HepG2 (cell line): ENCODE data around the gene HNRNPA1. TPM values are rescaled to one million over a fixed set of nuclear protein-coding genes. Genes with fewer than 3 reads are reported as not detected.

Experiments
- AGO2 ChIP-seq: fragments of 200-400 bp; formaldehyde crosslinking; optimal IDR thresholded peaks from 2 replicates; pipeline ENCODE3; 2017; ENCODE audit warnings: mild to moderate bottlenecking, low read depth, low read length, moderate library complexity
- CTCF ChIP-seq: sonication (generic); formaldehyde crosslinking; IDR thresholded peaks from 2 replicates; pipeline ENCODE4 v1.5.0; 2020; ENCODE audit warnings: mild to moderate bottlenecking, missing genetic modification reagents, moderate library complexity
- DBP ChIP-seq: sonication (generic); formaldehyde crosslinking; IDR thresholded peaks from 2 replicates; pipeline ENCODE4 v1.4.0; 2020; ENCODE audit warnings: missing genetic modification reagents; ENCODE audit errors: not compliant biosample characterization
- FOXJ3 ChIP-seq: sonication (generic); formaldehyde crosslinking; IDR thresholded peaks from 2 replicates; pipeline ENCODE4 v1.4.0; 2020; ENCODE audit warnings: missing genetic modification reagents, mild to moderate bottlenecking, borderline replicate concordance
- FOXP1 ChIP-seq, 2 experiments: fragments of 450-650 bp in 1 of 2; IDR thresholded peaks; 2 replicates each; pipeline ENCODE4 v1.6.1; 2017 to 2018; ENCODE audit warnings: antibody characterized with exemption in 1 of 2
- HNRNPL ChIP-seq: fragments of 200-400 bp; formaldehyde crosslinking; IDR thresholded peaks from 2 replicates; pipeline ENCODE4 v1.6.1; 2017; ENCODE audit warnings: mild to moderate bottlenecking, low read depth, low read length
- JUND ChIP-seq: sonication (generic); formaldehyde crosslinking; IDR thresholded peaks from 2 replicates; pipeline ENCODE4 v1.8.0; 2022; ENCODE audit warnings: mild to moderate bottlenecking, missing genetic modification reagents
- MZF1 ChIP-seq: sonication (generic); formaldehyde crosslinking; IDR thresholded peaks from 2 replicates; pipeline ENCODE4 v1.8.1; 2023; ENCODE audit warnings: mild to moderate bottlenecking, missing genetic modification reagents, borderline replicate concordance
- NPAS2 ChIP-seq: sonication (generic); formaldehyde crosslinking; IDR thresholded peaks from 2 replicates; pipeline ENCODE4 v1.8.0; 2022; ENCODE audit warnings: mild to moderate bottlenecking, missing genetic modification reagents, borderline replicate concordance
- PRPF4 ChIP-seq: fragments of 200-400 bp; formaldehyde crosslinking; IDR thresholded peaks from 2 replicates; pipeline ENCODE4 v1.6.1; 2016; ENCODE audit warnings: low read length, low read depth; ENCODE audit not compliant: poor library complexity, severe bottlenecking
- SIN3A ChIP-seq: IDR thresholded peaks from 2 replicates; pipeline ENCODE4 v1.6.1; 2011; ENCODE audit warnings: low read depth, mild to moderate bottlenecking, control low read depth, low read length, borderline replicate concordance
- SOX6 ChIP-seq, 2 experiments: fragments of 450-650 bp in 1 of 2; sonication (generic) in 1 of 2; formaldehyde crosslinking in 1 of 2; IDR thresholded peaks; 2 replicates each; pipeline versions ENCODE4 v1.4.0 to v1.6.1; 2017 to 2020; ENCODE audit warnings: antibody characterized with exemption in 1 of 2, mild to moderate bottlenecking in 1 of 2, missing genetic modification reagents in 1 of 2
- SUZ12 ChIP-seq: fragments of 150-350 bp; IDR thresholded peaks from 2 replicates; pipeline ENCODE4 v1.6.1; 2014; ENCODE audit warnings: low read depth, low read length
- TOPORS ChIP-seq: sonication (generic); formaldehyde crosslinking; IDR thresholded peaks from 2 replicates; pipeline ENCODE4 v1.8.0; 2023; ENCODE audit warnings: mild to moderate bottlenecking, missing genetic modification reagents
- ZFP41 ChIP-seq: sonication (generic); formaldehyde crosslinking; IDR thresholded peaks from 2 replicates; pipeline ENCODE4 v1.4.0; 2020; ENCODE audit warnings: mild to moderate bottlenecking, missing genetic modification reagents, borderline replicate concordance
- ZFY ChIP-seq: sonication (generic); formaldehyde crosslinking; IDR thresholded peaks from 2 replicates; pipeline ENCODE4 v1.4.0; 2020; ENCODE audit warnings: missing genetic modification reagents
- ZNF547 ChIP-seq: sonication (generic); formaldehyde crosslinking; IDR thresholded peaks from 2 replicates; pipeline ENCODE4 v1.5.1; 2020; ENCODE audit warnings: mild to moderate bottlenecking, missing genetic modification reagents
- ZNF558 ChIP-seq: sonication (generic); formaldehyde crosslinking; IDR thresholded peaks from 2 replicates; pipeline ENCODE4 v1.9.0; 2022; ENCODE audit warnings: mild to moderate bottlenecking, missing genetic modification reagents, borderline replicate concordance
- ZNF788 ChIP-seq: sonication (generic); formaldehyde crosslinking; IDR thresholded peaks from 2 replicates; pipeline ENCODE4 v1.5.0; 2020; ENCODE audit warnings: mild to moderate bottlenecking, missing genetic modification reagents, borderline replicate concordance
- ZNF792 ChIP-seq: IDR thresholded peaks from 2 replicates; pipeline ENCODE4 v1.6.1; 2016
- polyA plus RNA-seq, 8 experiments: library from polyadenylated mRNA; depleted of rRNA in 3 of 8; stranded (reverse) in 7 of 8; unstranded in 1 of 8; fragments of >200 nt; fragmentation: Illumina TruSeq in 4 of 8; extraction: Trizol in 4 of 8; gene quantifications; 2 replicates each; pipeline versions ENCODE4 v1.2.1 to v1.2.3, GENCODE V29; 2011 to 2016; ENCODE audit warnings: low read depth in 4 of 8, missing spikeins in 1 of 8, mixed read lengths in 1 of 8; ENCODE audit not compliant: insufficient read depth in 1 of 8
- total RNA-seq, 5 experiments: library from RNA; depleted of rRNA; stranded (reverse); fragments of >200 nt; fragmentation: Illumina TruSeq; extraction: Trizol; gene quantifications; 2 replicates each; pipeline ENCODE4 v1.2.3, GENCODE V29; 2016; ENCODE audit warnings: low read depth in 1 of 5
- TF ChIP-seq, protein P1 (sequence below): IDR thresholded peaks from 2 replicates; pipeline ENCODE4 v1.6.1; 2016; ENCODE audit warnings: low read depth, borderline replicate concordance
- TF ChIP-seq, protein P2 (sequence below): IDR thresholded peaks from 2 replicates; pipeline ENCODE4 v1.6.1; 2012; ENCODE audit warnings: low read depth, low read length, improper control_type of control experiment
- TF ChIP-seq, protein P3 (sequence below): IDR thresholded peaks from 2 replicates; pipeline ENCODE4 v1.6.1; 2016; ENCODE audit warnings: control low read depth
- TF ChIP-seq, protein P4 (sequence below): sonication (generic); formaldehyde crosslinking; IDR thresholded peaks from 2 replicates; pipeline ENCODE4 v1.5.0; 2020; ENCODE audit warnings: missing genetic modification reagents

Gene HNRNPA1
- total and polyA plus RNA-seq, 2 of the 13 experiments (the other 11 are each of a cell fraction or from before 2014, with no cell fraction given): 535 to 1,820 TPM

DNA sequence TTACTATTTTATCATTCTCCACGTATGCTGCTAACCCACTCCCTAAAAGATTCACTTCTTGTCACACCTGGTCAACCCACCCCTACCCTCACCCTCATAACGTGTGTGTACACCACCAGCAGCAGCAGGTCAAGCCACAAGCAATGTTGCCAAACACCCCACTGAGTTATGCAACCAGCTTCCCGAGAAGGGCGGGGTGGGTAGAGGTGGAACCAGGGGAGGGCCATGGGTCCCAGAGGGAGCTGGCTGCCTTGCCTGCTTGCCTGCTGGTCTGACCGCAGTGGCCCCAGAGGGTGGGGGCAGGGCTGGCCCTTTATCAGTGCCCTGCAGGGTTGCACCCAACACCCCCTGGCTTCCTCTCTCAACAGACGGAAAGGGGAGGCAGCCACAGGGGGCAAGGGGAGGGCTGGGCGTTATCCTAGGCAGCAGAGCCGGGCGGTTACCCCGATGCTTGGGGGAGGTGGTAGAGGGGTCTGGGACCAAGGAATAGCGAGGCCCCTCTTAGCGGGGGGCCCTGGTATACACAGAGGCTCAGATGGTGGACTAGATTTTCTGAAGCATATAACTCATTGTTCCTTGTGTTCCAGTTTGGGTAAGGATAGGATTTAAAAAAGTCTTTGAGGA lies 23.8 kb downstream of the HNRNPA1 start (continued):
- TF ChIP-seq SUZ12 (no peak), JUND (CRISPR knock-in tag) (peak; percentile 65), TOPORS (no peak), ZNF547 (no peak), SOX6 (IDR thresholded peaks at IDR 0.05) (no peak), SOX6 (CRISPR knock-in tag; IDR thresholded peaks at IDR 0.05) (peak; percentile 71), FOXP1 (IDR thresholded peaks at IDR 0.05) (no peak), FOXP1 (CRISPR knock-in tag; IDR thresholded peaks at IDR 0.05) (peak; percentile 54), FOXJ3 (0 out of 2 replicates have a peak, but pooled peaks have one; percentile 38), ZFP41 (CRISPR knock-in tag) (no peak), ZNF792 (CRISPR knock-in tag) (peak; percentile 74; the same call in 1 of the 2 replicates), SIN3A (no peak), CTCF (CRISPR knock-in tag) (peak; percentile 22; the same call in 1 of the 2 replicates), DBP (no peak), ZNF788 (peak; percentile 70; the same call in 1 of the 2 replicates), AGO2 (no peak), NPAS2 (no peak), ZFY (CRISPR knock-in tag) (no peak), ZNF558 (CRISPR knock-in tag) (no peak), HNRNPL (peak; percentile 86), PRPF4 (peak; percentile 55), MZF1 (no peak)
- TF ChIP-seq, protein P1, sequence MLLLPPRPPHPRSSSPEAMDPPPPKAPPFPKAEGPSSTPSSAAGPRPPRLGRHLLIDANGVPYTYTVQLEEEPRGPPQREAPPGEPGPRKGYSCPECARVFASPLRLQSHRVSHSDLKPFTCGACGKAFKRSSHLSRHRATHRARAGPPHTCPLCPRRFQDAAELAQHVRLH (CRISPR knock-in tag): peak; percentile 27; the same call in 1 of the 2 replicates
- TF ChIP-seq, protein P2, sequence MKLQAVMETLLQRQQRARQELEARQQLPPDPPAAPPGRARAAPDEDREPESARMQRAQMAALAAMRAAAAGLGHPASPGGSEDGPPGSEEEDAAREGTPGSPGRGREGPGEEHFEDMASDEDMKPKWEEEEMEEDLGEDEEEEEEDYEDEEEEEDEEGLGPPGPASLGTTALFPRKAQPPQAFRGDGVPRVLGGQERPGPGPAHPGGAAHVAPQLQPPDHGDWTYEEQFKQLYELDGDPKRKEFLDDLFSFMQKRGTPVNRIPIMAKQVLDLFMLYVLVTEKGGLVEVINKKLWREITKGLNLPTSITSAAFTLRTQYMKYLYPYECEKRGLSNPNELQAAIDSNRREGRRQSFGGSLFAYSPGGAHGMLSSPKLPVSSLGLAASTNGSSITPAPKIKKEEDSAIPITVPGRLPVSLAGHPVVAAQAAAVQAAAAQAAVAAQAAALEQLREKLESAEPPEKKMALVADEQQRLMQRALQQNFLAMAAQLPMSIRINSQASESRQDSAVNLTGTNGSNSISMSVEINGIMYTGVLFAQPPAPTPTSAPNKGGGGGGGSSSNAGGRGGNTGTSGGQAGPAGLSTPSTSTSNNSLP: no peak
- TF ChIP-seq, protein P3, sequence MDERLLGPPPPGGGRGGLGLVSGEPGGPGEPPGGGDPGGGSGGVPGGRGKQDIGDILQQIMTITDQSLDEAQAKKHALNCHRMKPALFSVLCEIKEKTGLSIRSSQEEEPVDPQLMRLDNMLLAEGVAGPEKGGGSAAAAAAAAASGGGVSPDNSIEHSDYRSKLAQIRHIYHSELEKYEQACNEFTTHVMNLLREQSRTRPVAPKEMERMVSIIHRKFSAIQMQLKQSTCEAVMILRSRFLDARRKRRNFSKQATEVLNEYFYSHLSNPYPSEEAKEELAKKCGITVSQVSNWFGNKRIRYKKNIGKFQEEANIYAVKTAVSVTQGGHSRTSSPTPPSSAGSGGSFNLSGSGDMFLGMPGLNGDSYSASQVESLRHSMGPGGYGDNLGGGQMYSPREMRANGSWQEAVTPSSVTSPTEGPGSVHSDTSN (CRISPR knock-in tag): no peak
- TF ChIP-seq, protein P4, sequence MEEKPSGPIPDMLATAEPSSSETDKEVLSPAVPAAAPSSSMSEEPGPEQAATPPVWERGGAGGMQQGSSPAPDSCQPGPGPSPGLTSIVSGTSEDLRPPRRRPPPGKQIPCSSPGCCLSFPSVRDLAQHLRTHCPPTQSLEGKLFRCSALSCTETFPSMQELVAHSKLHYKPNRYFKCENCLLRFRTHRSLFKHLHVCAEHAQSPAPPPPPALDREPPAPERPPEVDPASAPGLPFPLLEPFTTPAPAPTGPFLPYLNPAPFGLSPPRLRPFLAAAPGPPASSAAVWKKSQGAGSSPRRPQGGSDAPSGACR (CRISPR knock-in tag): no peak
